H1 (cell line): ENCODE measurements around the gene IGSF11. TPM values are rescaled to one million over a fixed set of nuclear protein-coding genes. Genes with fewer than 3 reads are reported as not detected.

Experiments used
- EZH2 ChIP-seq: fragments of 200-600 bp; sonication (generic); IDR thresholded peaks from 2 replicates; pipeline ENCODE4 v1.7.1; 2012; ENCODE audit warnings: low read depth, mild to moderate bottlenecking, moderate library complexity, low read length, inconsistent platforms; ENCODE audit not compliant: severe bottlenecking
- HDAC2 ChIP-seq, 2 experiments: fragments of 300-600 bp in 1 of 2; sonication (generic) in 1 of 2; IDR thresholded peaks; 2 replicates each; pipeline ENCODE4 v1.6.1; 2011 to 2012; ENCODE audit warnings: low read depth in 2 of 2, low read length in 2 of 2, mild to moderate bottlenecking in 2 of 2, moderate library complexity in 2 of 2, borderline replicate concordance in 1 of 2, inconsistent platforms in 1 of 2
- KDM4A ChIP-seq: IDR thresholded peaks from one replicate; pipeline ENCODE4 v1.7.1; 2012; ENCODE audit warnings: low read depth, mild to moderate bottlenecking, moderate library complexity, low read length, inconsistent platforms; ENCODE audit not compliant: severe bottlenecking
- MAFK ChIP-seq: IDR thresholded peaks from 2 replicates; pipeline ENCODE4 v1.6.1; 2012; ENCODE audit warnings: low read depth, mild to moderate bottlenecking, improper control_type of control experiment, low read length
- NRF1 ChIP-seq: IDR thresholded peaks from 2 replicates; pipeline ENCODE4 v1.6.1; 2011; ENCODE audit warnings: mild to moderate bottlenecking, low read depth, low read length, improper control_type of control experiment
- PHF8 ChIP-seq: fragments of 200-600 bp; sonication (generic); conservative IDR thresholded peaks from 2 replicates; pipeline ENCODE4 v1.7.1; 2012; ENCODE audit warnings: low read depth, mild to moderate bottlenecking, inconsistent platforms, low read length, moderate library complexity
- SIN3A ChIP-seq, 2 experiments: IDR thresholded peaks in 1 of 2; conservative IDR thresholded peaks in 1 of 2; 2 replicates each; pipeline ENCODE4 v1.6.1; 2011 to 2012; ENCODE audit warnings: low read length in 2 of 2, improper control_type of control experiment in 1 of 2, low read depth in 1 of 2, mild to moderate bottlenecking in 1 of 2
- SP2 ChIP-seq: IDR thresholded peaks from 2 replicates; pipeline ENCODE4 v1.6.1; 2012; ENCODE audit warnings: mild to moderate bottlenecking, low read length, inconsistent platforms
- SRF ChIP-seq: IDR thresholded peaks from 2 replicates; pipeline ENCODE4 v1.6.1; 2011; ENCODE audit warnings: mild to moderate bottlenecking, low read depth, low read length, moderate library complexity
- TBP ChIP-seq: IDR thresholded peaks from 2 replicates; pipeline ENCODE4 v1.6.1; 2011; ENCODE audit warnings: low read depth, low read length, improper control_type of control experiment
- TCF12 ChIP-seq: IDR thresholded peaks from 2 replicates; pipeline ENCODE4 v1.6.1; 2011; ENCODE audit warnings: low read depth, mild to moderate bottlenecking, low read length
- polyA plus RNA-seq, 7 experiments: library from polyadenylated mRNA; depleted of rRNA in 3 of 7; stranded (reverse) in 5 of 7; unstranded in 2 of 7; fragments of >200 nt in 5 of 7; fragments of 200-250 nt in 2 of 7; gene quantifications; 1 replicate in 5 of 7; 2 replicates in 1 of 7; 4 replicates in 1 of 7; pipeline versions ENCODE4 v1.2.1 to v1.2.3, GENCODE V29; 2011 to 2013; ENCODE audit warnings: missing spikeins in 2 of 7, mixed read lengths in 2 of 7
- total RNA-seq: library from RNA; stranded (reverse); fragmentation: NEBNext Ultra II Directional; extraction: Animal tissue kit (Norgen Biotek cat#: 25700); gene quantifications from 2 replicates; pipeline ENCODE4 v1.2.1, GENCODE V29; 2021

Gene IGSF11
- total and polyA plus RNA-seq, 2 of the 8 experiments (the other 6 are each of a cell fraction or from before 2014, with no cell fraction given) = 1.1 to 4.1 TPM

GRCh38 chr3:119034256-119035013, at the start of gene IGSF11 (continued):
- TF ChIP-seq TBP = 0 out of 2 replicates have a peak, but pooled peaks have one; percentile 56
- peak; percentile 13 for TF ChIP-seq EZH2
- peak; percentile 68 to 73; a peak in 1 of 4 replicates for TF ChIP-seq HDAC2 (IDR thresholded peaks at IDR 0.05; ENCODE audit: borderline replicate concordance in 1 of 2, low read depth in 2 of 2, low read length in 2 of 2)
- peak in 1 of 2 experiments; percentile 83; a peak in 2 of 4 replicates for TF ChIP-seq SIN3A (conservative IDR thresholded peaks at IDR 0.05 in 1 of 2, IDR thresholded peaks at IDR 0.05 in 1 of 2; ENCODE audit: low read depth in 1 of 2, low read length in 2 of 2)
- TF ChIP-seq KDM4A = peak; percentile 99
- peak; percentile 26; the same call in 1 of the 2 replicates for TF ChIP-seq NRF1
- no peak for TF ChIP-seq MAFK
- TF ChIP-seq PHF8 = peak; percentile 53; the same call in 1 of the 2 replicates
- TF ChIP-seq TCF12 = peak; percentile 81; the same call in 1 of the 2 replicates
- no peak for TF ChIP-seq SP2
- TF ChIP-seq SRF = no peak
